Stimulated activated CD8-positive, alpha-beta memory T cell treated with anti-CD3 and anti-CD28 coated beads, Interleukin-7, amount 100 ng/mL, for 24 hours (primary cell): Measurements from ENCODE around the gene ST6GAL2.

Experiments
- DNase-seq: peaks from one replicate; pipeline ENCODE4 v3.0.0-alpha.2; 2020; ENCODE audit warnings: low read depth

Gene ST6GAL2

GRCh38 chr2:106828119-106828518 is 57.8 kb downstream of the ST6GAL2 start:
- no peak for DNase-seq

- no peak for DNase-seq
These were observed 58.8 kb downstream of the ST6GAL2 start for GRCh38 chr2:106827158-106827557.

GRCh38 chr2:106825161-106825560 is 60.8 kb downstream of the ST6GAL2 start:
- DNase-seq, result no peak

- no peak for DNase-seq
These were observed 69.0 kb downstream of the ST6GAL2 start for GRCh38 chr2:106816974-106817373.

- DNase-seq, result no peak
These were observed 73.1 kb downstream of the ST6GAL2 start for GRCh38 chr2:106812841-106813240.

- DNase-seq, result no peak
These were observed 73.6 kb downstream of the ST6GAL2 start for GRCh38 chr2:106812383-106812782.

- DNase-seq, result no peak
These were observed 80.3 kb downstream of the ST6GAL2 start for GRCh38 chr2:106805716-106806115.

- DNase-seq, result no peak
These were observed 81.8 kb downstream of the ST6GAL2 start for GRCh38 chr2:106804161-106804560.

- no peak for DNase-seq
These were observed 84.9 kb downstream of the ST6GAL2 start for GRCh38 chr2:106800976-106801655.

- no peak for DNase-seq
These were observed 85.8 kb downstream of the ST6GAL2 start for GRCh38 chr2:106800180-106800579.

- DNase-seq, result no peak
These were observed 87.0 kb downstream of the ST6GAL2 start for GRCh38 chr2:106798826-106799552.

GRCh38 chr2:106797494-106797893 is 88.5 kb downstream of the ST6GAL2 start:
- no peak for DNase-seq

GRCh38 chr2:106792671-106793070 is 93.3 kb downstream of the ST6GAL2 start:
- no peak for DNase-seq

GRCh38 chr2:106789185-106789584 is 96.8 kb downstream of the ST6GAL2 start:
- DNase-seq, result no peak

- no peak for DNase-seq
These were observed 103.3 kb downstream of the ST6GAL2 start for GRCh38 chr2:106782681-106783080.

GRCh38 chr2:106781196-106781595 is 104.8 kb downstream of the ST6GAL2 start:
- no peak for DNase-seq

- DNase-seq, result no peak
These were observed 114.2 kb downstream of the ST6GAL2 start for GRCh38 chr2:106771811-106772210.

- DNase-seq, result no peak
These were observed 115.0 kb downstream of the ST6GAL2 start for GRCh38 chr2:106770986-106771385.

GRCh38 chr2:106764614-106765013 is 121.4 kb downstream of the ST6GAL2 start:
- no peak for DNase-seq

GRCh38 chr2:106759966-106760365 is 126.0 kb downstream of the ST6GAL2 start:
- no peak for DNase-seq

- DNase-seq, result no peak
These were observed 127.0 kb downstream of the ST6GAL2 start for GRCh38 chr2:106758901-106759497.
